ENCODE results near the gene WDR64.

DNA sequence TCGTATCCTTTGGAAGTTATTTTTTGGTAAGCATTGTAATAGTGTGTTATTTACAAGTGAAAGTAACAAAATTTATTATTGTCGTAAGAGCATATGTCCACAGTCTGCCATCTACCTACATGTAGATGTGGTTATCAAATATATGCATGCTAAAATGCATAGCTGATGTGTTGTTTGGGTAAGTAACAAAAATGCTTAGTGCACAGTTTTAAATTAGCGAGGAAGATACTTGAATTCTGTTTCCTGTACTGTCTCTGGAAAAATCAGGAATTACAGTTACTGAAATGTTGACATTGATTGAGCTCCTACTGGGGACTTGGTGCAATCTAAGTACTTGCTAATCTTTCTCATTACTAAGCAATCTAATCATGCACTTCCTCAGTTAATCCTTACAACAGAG, 14.3 kb downstream of the WDR64 start:
- TF ChIP-seq CTCF (IDR thresholded peaks at IDR 0.05) (no peak), RARB (CRISPR knock-in tag; IDR thresholded peaks at IDR 0.05) (no peak), MAX (IDR thresholded peaks at IDR 0.05) (no peak), MYC (IDR thresholded peaks at IDR 0.05; ENCODE audit: borderline replicate concordance, low read length) (no peak), REST (IDR thresholded peaks at IDR 0.05) (no peak), POLR2A (IDR thresholded peaks at IDR 0.05; ENCODE audit: low read length) (no peak), NFE2L2 (conservative IDR thresholded peaks at IDR 0.05; ENCODE audit: low read length) (no peak), CHD2 (IDR thresholded peaks at IDR 0.05; ENCODE audit: low read length, partially characterized antibody) (no peak)

Measured in A549 (cell line).